Measurements from ENCODE around the gene NUP107. TPM values are rescaled to one million over a fixed set of nuclear protein-coding genes. Genes with fewer than 3 reads are reported as not detected.

NUP107 gene
- total RNA-seq, 1 donor from 2014 or later = 23.9 TPM

DNA sequence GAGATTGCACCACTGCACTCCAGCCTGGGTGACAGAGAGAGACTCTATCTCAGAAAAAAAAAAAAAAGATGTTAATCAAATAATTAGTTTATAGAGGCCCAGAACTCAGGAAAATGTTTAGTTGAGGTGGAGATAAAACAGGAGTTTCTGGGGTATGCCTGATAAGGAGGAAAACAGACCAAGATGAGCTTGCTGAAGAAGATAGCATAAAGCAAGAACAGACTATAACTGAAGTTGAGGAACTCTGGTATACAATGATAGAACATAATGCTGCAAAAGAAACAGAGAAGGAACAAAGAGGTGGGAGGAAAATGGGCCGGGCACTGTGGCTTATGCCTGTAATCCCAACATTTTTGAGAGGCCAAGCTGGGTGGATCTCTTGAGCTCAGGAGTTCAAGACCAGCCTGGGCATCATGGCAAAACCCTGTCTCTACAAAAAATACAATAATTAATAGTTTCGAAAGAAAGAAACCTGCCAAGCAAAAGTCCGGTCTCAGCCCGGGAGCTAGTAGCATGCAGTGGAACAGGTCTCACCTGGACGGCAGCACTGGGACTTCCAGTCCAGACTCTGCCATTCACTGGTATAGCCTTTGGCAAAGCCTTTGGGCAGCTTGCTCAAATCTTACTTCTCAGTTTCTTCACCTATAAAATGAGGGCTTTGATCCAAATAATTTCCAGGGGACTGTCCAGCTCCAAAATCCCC, 84.6 kb downstream of the NUP107 start:
- no peak for DNase-seq (ENCODE audit: low spot score)
- Mint-ChIP-seq H3K27me3 (ENCODE audit: low read depth) (no peaks in the 10 kb centered on the region), H3K36me3 (ENCODE audit: low read depth) (peaks cover 2% of the 10 kb centered on the region), H3K4me3 (ENCODE audit: unreplicated experiment) (no peak overlapping the region), H3K4me1 (ENCODE audit: low read depth) (no peaks in the 10 kb centered on the region), H3K27ac (ENCODE audit: unreplicated experiment) (no peak overlapping the region), H3K9me3 (ENCODE audit: low read depth) (no peaks in the 10 kb centered on the region)
- TF ChIP-seq, protein P1, sequence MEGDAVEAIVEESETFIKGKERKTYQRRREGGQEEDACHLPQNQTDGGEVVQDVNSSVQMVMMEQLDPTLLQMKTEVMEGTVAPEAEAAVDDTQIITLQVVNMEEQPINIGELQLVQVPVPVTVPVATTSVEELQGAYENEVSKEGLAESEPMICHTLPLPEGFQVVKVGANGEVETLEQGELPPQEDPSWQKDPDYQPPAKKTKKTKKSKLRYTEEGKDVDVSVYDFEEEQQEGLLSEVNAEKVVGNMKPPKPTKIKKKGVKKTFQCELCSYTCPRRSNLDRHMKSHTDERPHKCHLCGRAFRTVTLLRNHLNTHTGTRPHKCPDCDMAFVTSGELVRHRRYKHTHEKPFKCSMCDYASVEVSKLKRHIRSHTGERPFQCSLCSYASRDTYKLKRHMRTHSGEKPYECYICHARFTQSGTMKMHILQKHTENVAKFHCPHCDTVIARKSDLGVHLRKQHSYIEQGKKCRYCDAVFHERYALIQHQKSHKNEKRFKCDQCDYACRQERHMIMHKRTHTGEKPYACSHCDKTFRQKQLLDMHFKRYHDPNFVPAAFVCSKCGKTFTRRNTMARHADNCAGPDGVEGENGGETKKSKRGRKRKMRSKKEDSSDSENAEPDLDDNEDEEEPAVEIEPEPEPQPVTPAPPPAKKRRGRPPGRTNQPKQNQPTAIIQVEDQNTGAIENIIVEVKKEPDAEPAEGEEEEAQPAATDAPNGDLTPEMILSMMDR (IDR thresholded peaks at IDR 0.05) = no peak

DNA sequence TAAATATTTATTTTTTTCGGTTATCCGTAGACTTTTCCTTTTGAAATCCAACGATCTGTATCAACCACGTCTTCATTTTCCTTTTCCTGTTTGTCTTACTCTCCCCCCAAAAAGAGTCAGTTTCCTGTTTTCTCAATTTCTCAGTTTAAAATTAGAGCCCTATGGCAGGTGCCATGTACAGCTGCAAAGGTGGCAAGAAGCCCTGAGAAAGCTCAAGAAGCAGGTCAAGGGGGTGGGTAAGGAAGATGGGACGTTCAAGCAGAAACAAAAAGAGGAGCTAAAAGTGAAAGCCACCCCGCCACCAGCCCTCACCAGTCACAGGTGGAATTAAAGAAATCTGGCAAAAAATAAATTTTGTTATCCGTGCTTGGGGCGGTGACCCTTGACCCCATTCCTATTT, 85.9 kb downstream of the NUP107 start:
- no peak for DNase-seq (ENCODE audit: low spot score)
- TF ChIP-seq, protein P1 (IDR thresholded peaks at IDR 0.05) = no peak
- Mint-ChIP-seq H3K36me3 (ENCODE audit: low read depth) (no peaks in the 10 kb centered on the region), H3K4me1 (ENCODE audit: low read depth) (no peaks in the 10 kb centered on the region), H3K4me3 (ENCODE audit: unreplicated experiment) (no peak overlapping the region), H3K27me3 (ENCODE audit: low read depth) (no peaks in the 10 kb centered on the region), H3K27ac (ENCODE audit: unreplicated experiment) (no peak overlapping the region), H3K9me3 (ENCODE audit: low read depth) (no peaks in the 10 kb centered on the region)

DNA sequence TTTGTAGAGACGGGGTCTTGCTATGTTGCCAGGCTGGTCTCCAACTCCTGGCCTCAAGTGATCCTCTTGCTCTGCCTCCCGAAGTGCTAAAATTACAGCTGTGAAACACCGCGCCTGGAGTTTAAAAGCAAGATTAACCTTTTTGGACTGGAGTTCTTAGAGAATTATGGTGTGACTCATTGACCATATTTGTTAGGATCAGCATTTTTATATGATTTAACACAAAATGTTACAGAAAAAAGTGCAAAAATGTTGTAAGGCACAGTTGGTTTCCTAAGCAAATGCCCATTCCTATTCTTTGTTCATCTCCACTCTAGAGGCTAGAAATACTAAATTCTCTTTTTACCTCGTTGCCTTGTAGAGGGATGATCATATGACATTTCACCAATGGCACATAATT, 86.8 kb downstream of the NUP107 start:
- no peaks in the 10 kb centered on the region for H3K9me3 Mint-ChIP-seq (ENCODE audit: low read depth)

DNA sequence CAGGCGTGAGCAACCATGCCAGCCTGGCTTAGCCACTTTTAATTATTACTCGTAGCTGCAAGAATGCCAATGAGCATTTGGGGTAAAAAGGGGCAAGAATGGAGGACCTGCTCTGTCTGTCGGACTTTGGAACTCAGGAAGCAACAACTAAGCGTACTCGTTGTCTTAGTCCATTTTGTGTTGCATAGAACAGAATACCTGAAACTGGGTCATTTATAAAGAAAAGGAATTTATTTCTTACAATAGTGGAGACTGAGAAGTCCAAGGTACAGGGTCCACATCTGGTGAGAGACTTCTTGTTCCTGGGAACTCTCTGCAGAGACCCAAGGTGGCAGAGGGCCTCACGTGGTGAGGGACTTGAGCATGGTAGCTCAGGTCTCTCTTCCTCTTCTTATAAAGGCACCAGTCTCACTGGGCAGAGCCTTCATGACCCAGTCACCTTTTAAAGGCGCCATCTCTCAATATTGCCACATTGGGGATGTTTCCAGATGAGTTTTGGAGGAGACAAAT, 88.4 kb downstream of the NUP107 start:
- Mint-ChIP-seq H3K4me1 (ENCODE audit: low read depth) (no peaks in the 10 kb centered on the region), H3K27me3 (ENCODE audit: low read depth) (no peaks in the 10 kb centered on the region), H3K9me3 (ENCODE audit: low read depth) (no peaks in the 10 kb centered on the region)

More for the DNA sequence above, 86.8 kb downstream of the NUP107 start:
- no peak for DNase-seq (ENCODE audit: low spot score)
- TF ChIP-seq, protein P1 (IDR thresholded peaks at IDR 0.05) = no peak
- no peak overlapping the region for H3K4me3 Mint-ChIP-seq (ENCODE audit: unreplicated experiment)
- H3K27ac Mint-ChIP-seq (ENCODE audit: unreplicated experiment) = peak overlapping the region; percentile 17
- no peaks in the 10 kb centered on the region for H3K27me3 Mint-ChIP-seq (ENCODE audit: low read depth)
- no peaks in the 10 kb centered on the region for H3K36me3 Mint-ChIP-seq (ENCODE audit: low read depth)
- no peaks in the 10 kb centered on the region for H3K4me1 Mint-ChIP-seq (ENCODE audit: low read depth)

DNA sequence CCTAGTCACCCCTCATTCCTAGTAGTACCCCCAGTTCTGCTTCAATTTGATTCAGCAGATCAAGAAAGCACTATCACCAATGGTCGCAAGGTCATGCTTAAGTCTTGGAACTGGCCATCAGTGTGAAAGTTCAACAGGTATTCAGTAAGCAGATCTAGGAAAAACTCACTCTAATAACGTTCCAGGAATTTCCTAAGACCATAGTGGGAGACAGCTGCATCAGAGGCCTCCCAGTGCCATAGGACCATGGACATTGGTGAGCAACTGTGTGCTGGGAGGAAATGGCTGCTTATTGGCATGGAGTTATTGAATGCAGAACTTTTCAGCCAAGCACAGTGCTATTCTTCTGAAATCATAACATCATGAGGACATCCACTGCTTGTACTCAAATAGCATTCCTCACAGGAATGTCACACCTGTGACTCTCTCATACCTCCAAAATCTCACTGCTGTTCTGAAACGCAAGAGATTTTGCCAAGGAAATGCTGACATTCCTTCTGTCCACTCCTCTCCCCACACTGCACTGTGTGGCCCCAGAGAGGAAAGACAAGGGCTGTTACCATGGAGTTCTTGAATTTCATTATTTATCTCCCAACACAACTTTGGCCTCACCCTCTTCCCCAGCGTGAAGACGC, 90.3 kb downstream of the NUP107 start:
- H3K4me3 Mint-ChIP-seq (ENCODE audit: unreplicated experiment) = no peak overlapping the region
- H3K36me3 Mint-ChIP-seq (ENCODE audit: low read depth) = no peaks in the 10 kb centered on the region
- DNase-seq (ENCODE audit: low spot score) = no peak
- H3K9me3 Mint-ChIP-seq (ENCODE audit: low read depth) = no peaks in the 10 kb centered on the region
- no peak overlapping the region for H3K27ac Mint-ChIP-seq (ENCODE audit: unreplicated experiment)
- no peaks in the 10 kb centered on the region for H3K27me3 Mint-ChIP-seq (ENCODE audit: low read depth)
- H3K4me1 Mint-ChIP-seq (ENCODE audit: low read depth) = no peaks in the 10 kb centered on the region
- TF ChIP-seq, protein P1 (IDR thresholded peaks at IDR 0.05) = no peak

More for the DNA sequence above, 88.4 kb downstream of the NUP107 start:
- TF ChIP-seq, protein P1 (IDR thresholded peaks at IDR 0.05) = no peak
- Mint-ChIP-seq H3K4me3 (ENCODE audit: unreplicated experiment) (no peak overlapping the region), H3K36me3 (ENCODE audit: low read depth) (no peaks in the 10 kb centered on the region), H3K27ac (ENCODE audit: unreplicated experiment) (no peak overlapping the region)
- no peak for DNase-seq (ENCODE audit: low spot score)
